ENCODE measurements around the gene SLC9C2.

DNA sequence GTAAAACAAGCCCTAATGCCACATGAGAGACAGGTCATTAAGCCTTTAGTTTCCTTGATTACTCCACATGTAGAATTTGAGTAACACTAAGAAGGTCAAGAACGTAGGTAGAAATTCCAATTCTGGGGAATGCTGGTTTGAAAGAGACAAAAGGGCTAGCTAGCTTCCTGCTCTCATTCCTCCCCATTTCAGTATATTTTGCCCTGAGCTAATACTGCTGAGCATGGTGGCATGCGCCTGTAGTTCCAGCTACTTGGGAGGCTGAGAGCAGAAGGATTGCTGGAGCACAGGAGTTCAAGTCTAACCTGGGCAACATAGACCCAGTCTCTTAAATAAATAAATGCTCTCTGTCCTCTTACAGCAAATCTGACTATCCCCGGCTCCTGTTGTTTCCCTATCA, 112.9 kb downstream of the SLC9C2 start:
- TF ChIP-seq, protein P1, sequence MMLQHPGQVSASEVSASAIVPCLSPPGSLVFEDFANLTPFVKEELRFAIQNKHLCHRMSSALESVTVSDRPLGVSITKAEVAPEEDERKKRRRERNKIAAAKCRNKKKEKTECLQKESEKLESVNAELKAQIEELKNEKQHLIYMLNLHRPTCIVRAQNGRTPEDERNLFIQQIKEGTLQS (CRISPR knock-in tag; conservative IDR thresholded peaks at IDR 0.05), result no peak
- TF ChIP-seq, protein P2, sequence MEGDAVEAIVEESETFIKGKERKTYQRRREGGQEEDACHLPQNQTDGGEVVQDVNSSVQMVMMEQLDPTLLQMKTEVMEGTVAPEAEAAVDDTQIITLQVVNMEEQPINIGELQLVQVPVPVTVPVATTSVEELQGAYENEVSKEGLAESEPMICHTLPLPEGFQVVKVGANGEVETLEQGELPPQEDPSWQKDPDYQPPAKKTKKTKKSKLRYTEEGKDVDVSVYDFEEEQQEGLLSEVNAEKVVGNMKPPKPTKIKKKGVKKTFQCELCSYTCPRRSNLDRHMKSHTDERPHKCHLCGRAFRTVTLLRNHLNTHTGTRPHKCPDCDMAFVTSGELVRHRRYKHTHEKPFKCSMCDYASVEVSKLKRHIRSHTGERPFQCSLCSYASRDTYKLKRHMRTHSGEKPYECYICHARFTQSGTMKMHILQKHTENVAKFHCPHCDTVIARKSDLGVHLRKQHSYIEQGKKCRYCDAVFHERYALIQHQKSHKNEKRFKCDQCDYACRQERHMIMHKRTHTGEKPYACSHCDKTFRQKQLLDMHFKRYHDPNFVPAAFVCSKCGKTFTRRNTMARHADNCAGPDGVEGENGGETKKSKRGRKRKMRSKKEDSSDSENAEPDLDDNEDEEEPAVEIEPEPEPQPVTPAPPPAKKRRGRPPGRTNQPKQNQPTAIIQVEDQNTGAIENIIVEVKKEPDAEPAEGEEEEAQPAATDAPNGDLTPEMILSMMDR (IDR thresholded peaks at IDR 0.05), result no peak
- TF ChIP-seq NFYB (CRISPR knock-in tag; conservative IDR thresholded peaks at IDR 0.05; ENCODE audit: low read depth), result no peak
- no peak for TF ChIP-seq ZNF219 (CRISPR knock-in tag; IDR thresholded peaks at IDR 0.05; ENCODE audit: borderline replicate concordance)
- TF ChIP-seq ZNF138 (CRISPR knock-in tag; conservative IDR thresholded peaks at IDR 0.05), result no peak
- TF ChIP-seq ELF4 (CRISPR knock-in tag; IDR thresholded peaks at IDR 0.05; ENCODE audit: low read depth), result no peak
- TF ChIP-seq, protein P3, sequence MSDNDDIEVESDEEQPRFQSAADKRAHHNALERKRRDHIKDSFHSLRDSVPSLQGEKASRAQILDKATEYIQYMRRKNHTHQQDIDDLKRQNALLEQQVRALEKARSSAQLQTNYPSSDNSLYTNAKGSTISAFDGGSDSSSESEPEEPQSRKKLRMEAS (CRISPR knock-in tag; IDR thresholded peaks at IDR 0.05), result no peak
- no peak for TF ChIP-seq JUN (CRISPR knock-in tag; IDR thresholded peaks at IDR 0.05)
- no peak for TF ChIP-seq SP1 (CRISPR knock-in tag; conservative IDR thresholded peaks at IDR 0.05)
- no peak for TF ChIP-seq ZNF263 (CRISPR knock-in tag; IDR thresholded peaks at IDR 0.05; ENCODE audit: low read depth)
